ENCODE results near the gene CALML4. TPM values are rescaled to one million over a fixed set of nuclear protein-coding genes. Genes with fewer than 3 reads are reported as not detected.
A peak's percentile ranks its signal among the peaks of the same experiment; 100 is the strongest.

The CALML4 gene
- total RNA-seq, 6 experiments from 2014 or later, result 0.40 to 1.9 (median 0.87) TPM

- peak; percentile 92 for TF ChIP-seq CTCF (IDR thresholded peaks at IDR 0.05)
- H3K4me1 Mint-ChIP-seq (ENCODE audit: low read depth), result no peaks in the 10 kb centered on the region
- H3K36me3 Mint-ChIP-seq (ENCODE audit: low read depth), result no peaks in the 10 kb centered on the region
- no peak overlapping the region for H3K27ac Mint-ChIP-seq
- H3K9me3 Mint-ChIP-seq, result no peaks in the 10 kb centered on the region
- no peak overlapping the region for H3K4me3 Mint-ChIP-seq
- peaks cover 1% of the 10 kb centered on the region for H3K27me3 Mint-ChIP-seq (ENCODE audit: insufficient read depth)
- DNase-seq, result peak; percentile 32
Measured at GRCh38 chr15:68210821-68211655, 5.9 kb upstream of the CALML4 start.

- Mint-ChIP-seq H3K27ac (no peak overlapping the region), H3K4me3 (no peak overlapping the region), H3K27me3 (ENCODE audit: insufficient read depth) (peaks cover 1% of the 10 kb centered on the region), H3K4me1 (ENCODE audit: low read depth) (no peaks in the 10 kb centered on the region), H3K36me3 (ENCODE audit: low read depth) (no peaks in the 10 kb centered on the region), H3K9me3 (no peaks in the 10 kb centered on the region)
- DNase-seq, result no peak
- no peak for TF ChIP-seq CTCF (IDR thresholded peaks at IDR 0.05)
Measured at GRCh38 chr15:68210409-68210756, 5.3 kb upstream of the CALML4 start.

DNA sequence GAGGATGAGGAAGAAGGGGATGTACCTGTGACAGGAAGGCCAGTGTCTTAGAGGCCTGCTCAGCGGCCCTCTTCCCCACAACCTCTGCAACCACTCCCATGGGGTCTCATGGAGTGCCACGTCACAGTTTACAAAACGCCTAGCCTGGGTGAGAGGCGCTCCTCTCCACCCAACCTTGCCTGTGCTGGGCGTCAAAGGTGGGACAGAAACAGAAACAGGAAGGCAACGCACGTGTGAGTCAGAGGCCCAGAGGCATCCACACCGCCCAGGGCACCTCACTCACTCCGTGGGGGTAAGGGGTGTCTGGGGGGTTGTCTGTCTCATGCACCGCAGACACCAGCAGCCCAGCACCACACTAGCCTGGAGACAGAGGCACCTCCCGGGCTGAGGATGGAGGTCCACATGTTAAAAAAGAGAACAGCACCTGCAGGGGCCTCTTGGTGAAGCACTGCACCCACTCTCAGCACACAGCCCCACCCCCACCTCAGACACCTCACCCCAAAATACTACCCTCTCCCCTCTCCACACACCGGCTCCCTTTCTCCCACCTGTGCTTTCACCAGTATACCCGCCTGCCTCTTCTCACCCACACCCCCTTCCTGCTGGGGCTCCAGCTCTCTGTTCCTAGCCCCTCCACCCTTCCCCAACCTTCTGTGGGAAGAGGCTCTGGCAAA is 4.7 kb upstream of the CALML4 start:
- no peak for DNase-seq
- Mint-ChIP-seq H3K4me1 (ENCODE audit: low read depth) (no peaks in the 10 kb centered on the region), H3K27me3 (ENCODE audit: insufficient read depth) (peaks cover 1% of the 10 kb centered on the region), H3K36me3 (ENCODE audit: low read depth) (no peaks in the 10 kb centered on the region), H3K4me3 (no peak overlapping the region), H3K9me3 (no peaks in the 10 kb centered on the region), H3K27ac (no peak overlapping the region)
- TF ChIP-seq CTCF (IDR thresholded peaks at IDR 0.05), result no peak

- H3K9me3 Mint-ChIP-seq, result no peaks in the 10 kb centered on the region
Measured at GRCh38 chr15:68209272-68209671, 4.1 kb upstream of the CALML4 start.

GRCh38 chr15:68208636-68209240 is 3.6 kb upstream of the CALML4 start:
- no peak overlapping the region for H3K27ac Mint-ChIP-seq
- peaks cover 1% of the 10 kb centered on the region for H3K27me3 Mint-ChIP-seq (ENCODE audit: insufficient read depth)
- H3K4me3 Mint-ChIP-seq, result no peak overlapping the region

More at GRCh38 chr15:68209272-68209671, 4.1 kb upstream of the CALML4 start:
- Mint-ChIP-seq H3K27ac (no peak overlapping the region), H3K4me3 (no peak overlapping the region), H3K36me3 (ENCODE audit: low read depth) (no peaks in the 10 kb centered on the region), H3K27me3 (ENCODE audit: insufficient read depth) (peaks cover 1% of the 10 kb centered on the region), H3K4me1 (ENCODE audit: low read depth) (no peaks in the 10 kb centered on the region)
- no peak for DNase-seq
- no peak for TF ChIP-seq CTCF (IDR thresholded peaks at IDR 0.05)

More at GRCh38 chr15:68208636-68209240, 3.6 kb upstream of the CALML4 start:
- Mint-ChIP-seq H3K9me3 (no peaks in the 10 kb centered on the region), H3K36me3 (ENCODE audit: low read depth) (no peaks in the 10 kb centered on the region), H3K4me1 (ENCODE audit: low read depth) (no peaks in the 10 kb centered on the region)
- TF ChIP-seq CTCF (IDR thresholded peaks at IDR 0.05), result no peak
- no peak for DNase-seq
